A673 (cell line): ENCODE data around the gene MARK2.

Experiments used
- EZH2 ChIP-seq: fragments of 200-600 bp; sonication (generic); IDR thresholded peaks from 2 replicates; pipeline ENCODE4 v1.6.1; 2017; ENCODE audit warnings: borderline replicate concordance, low read depth, mild to moderate bottlenecking, mixed read lengths, antibody characterized with exemption, low read length; ENCODE audit not compliant: poor library complexity, severe bottlenecking
- TF ChIP-seq, protein P1 (sequence below): fragments of 300-800, 200-600 bp; sonication (generic); conservative IDR thresholded peaks from 2 replicates; pipeline ENCODE4 v1.5.1; 2017; ENCODE audit warnings: low read depth, mild to moderate bottlenecking, antibody characterized with exemption, low read length, moderate library complexity, mixed read lengths

DNA sequence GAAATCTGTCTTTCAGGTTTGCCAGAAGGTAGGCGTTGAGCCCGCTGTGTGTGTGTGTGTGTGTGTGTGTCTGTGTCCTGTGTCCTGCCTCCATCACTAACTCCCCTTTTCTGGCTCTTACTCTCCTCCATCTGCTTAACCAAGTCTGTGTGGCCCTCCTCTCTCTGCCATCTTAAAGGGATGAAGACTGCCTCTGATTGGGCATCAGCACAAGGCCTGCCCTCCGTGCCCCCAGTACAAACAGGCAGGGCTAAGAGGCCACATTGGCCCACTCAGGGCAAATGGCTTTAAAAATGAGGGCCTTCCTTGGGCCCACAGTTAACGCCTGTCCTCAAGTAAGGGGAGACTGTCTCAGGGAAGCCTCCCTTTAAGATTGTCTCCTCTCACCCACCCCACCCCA lies 67.2 kb downstream of the MARK2 start:
- TF ChIP-seq, protein P1, sequence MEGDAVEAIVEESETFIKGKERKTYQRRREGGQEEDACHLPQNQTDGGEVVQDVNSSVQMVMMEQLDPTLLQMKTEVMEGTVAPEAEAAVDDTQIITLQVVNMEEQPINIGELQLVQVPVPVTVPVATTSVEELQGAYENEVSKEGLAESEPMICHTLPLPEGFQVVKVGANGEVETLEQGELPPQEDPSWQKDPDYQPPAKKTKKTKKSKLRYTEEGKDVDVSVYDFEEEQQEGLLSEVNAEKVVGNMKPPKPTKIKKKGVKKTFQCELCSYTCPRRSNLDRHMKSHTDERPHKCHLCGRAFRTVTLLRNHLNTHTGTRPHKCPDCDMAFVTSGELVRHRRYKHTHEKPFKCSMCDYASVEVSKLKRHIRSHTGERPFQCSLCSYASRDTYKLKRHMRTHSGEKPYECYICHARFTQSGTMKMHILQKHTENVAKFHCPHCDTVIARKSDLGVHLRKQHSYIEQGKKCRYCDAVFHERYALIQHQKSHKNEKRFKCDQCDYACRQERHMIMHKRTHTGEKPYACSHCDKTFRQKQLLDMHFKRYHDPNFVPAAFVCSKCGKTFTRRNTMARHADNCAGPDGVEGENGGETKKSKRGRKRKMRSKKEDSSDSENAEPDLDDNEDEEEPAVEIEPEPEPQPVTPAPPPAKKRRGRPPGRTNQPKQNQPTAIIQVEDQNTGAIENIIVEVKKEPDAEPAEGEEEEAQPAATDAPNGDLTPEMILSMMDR: no peak
- TF ChIP-seq EZH2: no peak
